Glutamatergic neuron (in vitro differentiated cells): Measurements from ENCODE around the gene LPIN3. TPM values are rescaled to one million over a fixed set of nuclear protein-coding genes. Genes with fewer than 3 reads are reported as not detected.

ENCODE experiments used
- DNase-seq: peaks from one replicate; pipeline ENCODE4 v3.0.0; 2022
- H3K27ac Mint-ChIP-seq: one replicate; pipeline ENCODE4 v1.8.0; 2020; ENCODE audit warnings: mild to moderate bottlenecking, mixed read lengths, inconsistent platforms; ENCODE audit not compliant: unreplicated experiment
- H3K27me3 Mint-ChIP-seq: one replicate; pipeline ENCODE4 v1.8.0; 2020; ENCODE audit warnings: mild to moderate bottlenecking, moderate library complexity, mixed read lengths, inconsistent platforms; ENCODE audit not compliant: unreplicated experiment
- H3K36me3 Mint-ChIP-seq: one replicate; pipeline ENCODE4 v1.8.0; 2020; ENCODE audit warnings: mild to moderate bottlenecking, mixed read lengths, inconsistent platforms; ENCODE audit not compliant: unreplicated experiment
- H3K4me1 Mint-ChIP-seq: one replicate; pipeline ENCODE4 v1.8.0; 2020; ENCODE audit warnings: mild to moderate bottlenecking, low read depth, mixed read lengths, inconsistent platforms; ENCODE audit not compliant: unreplicated experiment
- H3K4me3 Mint-ChIP-seq: one replicate; pipeline ENCODE4 v1.8.0; 2020; ENCODE audit warnings: mild to moderate bottlenecking, mixed read lengths, inconsistent platforms; ENCODE audit not compliant: unreplicated experiment
- H3K9me3 Mint-ChIP-seq: one replicate; pipeline ENCODE4 v1.8.0; 2020; ENCODE audit warnings: mild to moderate bottlenecking, moderate library complexity, mixed read lengths, inconsistent platforms; ENCODE audit not compliant: unreplicated experiment
- total RNA-seq: library from RNA; stranded (reverse); fragmentation: NEBNext Ultra II Directional; extraction: Animal tissue kit (Norgen Biotek cat#: 25700); gene quantifications from one replicate; pipeline ENCODE4 v1.2.1, GENCODE V29; 2021; ENCODE audit not compliant: unreplicated experiment
- TF ChIP-seq, protein P1 (sequence below): fragments of 200-600 bp; sonication (generic); IDR thresholded peaks from one replicate; pipeline ENCODE4 v1.5.0; 2021; ENCODE audit not compliant: partially characterized antibody, unreplicated experiment

The LPIN3 gene
- total RNA-seq, 1 donor from 2014 or later = 5.9 TPM

DNA sequence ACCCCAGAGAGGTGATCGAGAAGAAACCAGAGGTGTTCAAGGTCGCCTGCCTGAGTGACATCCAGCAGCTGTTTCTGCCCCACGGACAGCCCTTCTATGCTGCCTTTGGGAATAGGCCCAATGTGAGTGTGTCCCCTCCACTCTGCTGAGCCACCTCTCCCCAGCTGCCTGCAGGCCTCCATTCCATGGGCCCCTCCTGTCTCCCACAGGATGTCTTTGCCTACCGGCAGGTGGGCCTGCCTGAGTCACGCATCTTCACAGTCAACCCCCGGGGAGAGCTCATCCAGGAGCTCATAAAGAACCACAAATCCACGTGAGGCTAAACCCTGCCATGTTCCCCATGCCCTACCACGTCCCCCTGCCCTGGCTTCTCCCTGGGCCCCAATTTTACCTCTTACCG, 17.6 kb downstream of the LPIN3 start:
- TF ChIP-seq, protein P1, sequence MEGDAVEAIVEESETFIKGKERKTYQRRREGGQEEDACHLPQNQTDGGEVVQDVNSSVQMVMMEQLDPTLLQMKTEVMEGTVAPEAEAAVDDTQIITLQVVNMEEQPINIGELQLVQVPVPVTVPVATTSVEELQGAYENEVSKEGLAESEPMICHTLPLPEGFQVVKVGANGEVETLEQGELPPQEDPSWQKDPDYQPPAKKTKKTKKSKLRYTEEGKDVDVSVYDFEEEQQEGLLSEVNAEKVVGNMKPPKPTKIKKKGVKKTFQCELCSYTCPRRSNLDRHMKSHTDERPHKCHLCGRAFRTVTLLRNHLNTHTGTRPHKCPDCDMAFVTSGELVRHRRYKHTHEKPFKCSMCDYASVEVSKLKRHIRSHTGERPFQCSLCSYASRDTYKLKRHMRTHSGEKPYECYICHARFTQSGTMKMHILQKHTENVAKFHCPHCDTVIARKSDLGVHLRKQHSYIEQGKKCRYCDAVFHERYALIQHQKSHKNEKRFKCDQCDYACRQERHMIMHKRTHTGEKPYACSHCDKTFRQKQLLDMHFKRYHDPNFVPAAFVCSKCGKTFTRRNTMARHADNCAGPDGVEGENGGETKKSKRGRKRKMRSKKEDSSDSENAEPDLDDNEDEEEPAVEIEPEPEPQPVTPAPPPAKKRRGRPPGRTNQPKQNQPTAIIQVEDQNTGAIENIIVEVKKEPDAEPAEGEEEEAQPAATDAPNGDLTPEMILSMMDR = no peak

DNA sequence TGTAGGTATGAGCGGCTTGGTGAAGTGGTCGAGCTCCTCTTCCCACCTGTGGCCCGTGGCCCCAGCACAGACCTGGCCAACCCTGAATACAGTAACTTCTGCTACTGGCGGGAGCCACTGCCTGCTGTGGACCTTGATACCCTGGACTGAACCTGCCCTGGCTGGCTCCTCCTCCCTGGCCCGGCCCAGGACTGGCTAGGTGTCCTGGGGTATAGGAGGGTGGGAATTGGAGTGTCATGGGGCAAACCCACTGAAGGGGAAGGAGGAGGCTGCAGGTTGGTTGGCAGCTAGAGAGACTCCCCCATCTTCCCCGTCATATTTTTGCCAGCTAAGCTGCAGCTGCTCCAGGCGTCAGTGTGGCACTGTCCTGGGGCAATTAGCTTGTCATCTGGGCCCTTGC, 18.1 kb downstream of the LPIN3 start:
- Mint-ChIP-seq H3K27ac (no peak overlapping the region), H3K9me3 (peaks cover 2% of the 10 kb centered on the region), H3K4me1 (no peaks in the 10 kb centered on the region), H3K27me3 (no peaks in the 10 kb centered on the region), H3K4me3 (no peak overlapping the region), H3K36me3 (no peaks in the 10 kb centered on the region)
- no peak for DNase-seq
- TF ChIP-seq, protein P1 = no peak

More for the DNA sequence above, 17.6 kb downstream of the LPIN3 start:
- Mint-ChIP-seq H3K4me3 (no peak overlapping the region), H3K27me3 (no peaks in the 10 kb centered on the region), H3K27ac (no peak overlapping the region), H3K4me1 (no peaks in the 10 kb centered on the region), H3K36me3 (no peaks in the 10 kb centered on the region), H3K9me3 (peaks cover 2% of the 10 kb centered on the region)
- no peak for DNase-seq

DNA sequence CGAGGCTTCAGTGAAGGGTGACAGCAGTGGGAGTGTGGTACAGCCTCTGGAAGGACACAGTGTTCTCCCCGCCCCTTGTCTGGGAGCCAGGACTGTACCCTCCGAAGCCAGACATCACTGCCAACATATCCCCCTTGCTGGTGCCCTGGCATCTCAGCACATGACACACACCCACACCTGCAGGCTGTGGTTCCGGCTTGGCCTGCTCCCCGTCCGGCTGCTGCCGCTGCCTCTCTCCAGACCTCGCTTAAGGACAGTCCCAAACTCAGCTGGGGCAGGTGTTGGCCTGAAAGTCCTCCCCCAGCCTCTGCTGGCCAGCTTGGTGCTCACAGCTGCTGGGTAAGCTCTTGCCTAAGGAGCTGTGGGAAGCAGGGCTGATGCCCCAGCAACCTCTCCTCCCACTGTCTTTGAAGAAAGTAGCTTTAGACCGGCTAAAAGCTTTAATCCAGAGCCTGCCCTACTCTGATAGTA, 19.0 kb downstream of the LPIN3 start:
- H3K9me3 Mint-ChIP-seq = peaks cover 2% of the 10 kb centered on the region
- H3K27me3 Mint-ChIP-seq = peaks cover 1% of the 10 kb centered on the region
- no peak for DNase-seq
- H3K4me3 Mint-ChIP-seq = no peak overlapping the region
- H3K4me1 Mint-ChIP-seq = no peaks in the 10 kb centered on the region
- H3K36me3 Mint-ChIP-seq = no peaks in the 10 kb centered on the region
- no peak overlapping the region for H3K27ac Mint-ChIP-seq
- TF ChIP-seq, protein P1 = no peak

DNA sequence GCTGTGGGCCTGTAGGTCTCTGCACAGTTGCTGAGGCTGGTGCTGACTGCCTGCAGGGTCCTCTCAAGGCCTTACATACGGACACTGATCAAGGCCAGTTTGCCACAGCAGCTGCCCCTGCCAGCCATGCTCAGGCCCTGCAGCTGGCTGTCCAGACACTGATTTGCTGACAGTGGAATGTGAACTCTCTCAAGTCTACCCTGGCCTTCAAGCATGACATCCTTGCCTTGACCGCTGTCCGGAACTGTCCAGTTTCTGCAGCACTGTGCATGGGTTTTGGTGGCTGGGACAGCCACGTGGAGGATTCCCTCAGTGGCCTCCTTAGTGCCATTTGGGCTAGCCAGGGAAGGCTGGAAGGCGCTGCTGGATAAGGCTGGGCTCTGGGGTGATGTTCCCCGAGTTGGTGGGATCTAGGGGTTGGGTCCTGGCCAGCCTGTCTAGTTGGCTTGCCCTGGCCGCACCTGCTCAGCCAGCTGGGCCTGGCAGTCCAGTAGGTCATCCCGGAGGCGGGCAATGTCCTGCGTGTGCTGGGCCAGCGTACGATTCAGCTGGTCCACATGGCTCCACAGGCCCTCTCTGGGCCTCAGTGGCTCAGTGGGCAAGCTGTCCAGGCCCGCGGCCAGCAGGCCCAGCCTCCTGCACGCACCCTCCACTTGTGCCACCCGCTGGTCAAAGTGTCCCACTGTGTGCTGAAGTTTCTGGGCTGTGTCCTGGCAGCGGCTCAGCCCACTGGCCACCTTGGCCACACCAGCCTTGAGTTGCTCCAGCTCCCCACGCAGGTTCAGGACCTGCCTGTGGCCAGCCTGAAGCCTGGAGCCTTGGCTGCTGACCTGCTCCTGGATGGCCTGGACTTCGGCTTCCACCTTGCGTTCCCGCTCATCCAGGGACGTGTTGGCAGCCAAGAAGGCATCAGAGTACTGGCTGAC, 20.5 kb downstream of the LPIN3 start:
- H3K4me3 Mint-ChIP-seq = no peak overlapping the region
- H3K4me1 Mint-ChIP-seq = no peaks in the 10 kb centered on the region
- peaks cover 2% of the 10 kb centered on the region for H3K9me3 Mint-ChIP-seq
- no peak overlapping the region for H3K27ac Mint-ChIP-seq
- H3K36me3 Mint-ChIP-seq = no peaks in the 10 kb centered on the region
- no peak for DNase-seq
- H3K27me3 Mint-ChIP-seq = peaks cover 9% of the 10 kb centered on the region
- TF ChIP-seq, protein P1 = no peak
